Lung (tissue), 12 donors: ENCODE measurements around the gene PCDH9. TPM values are rescaled to one million over a fixed set of nuclear protein-coding genes. Genes with fewer than 3 reads are reported as not detected.

Experiments
- ATAC-seq: fragments of 200-7000 bp; cut with Tn5 transposase; one replicate; pipeline ENCODE4 v1.9.1; 2020; ENCODE audit warnings: moderate number of reproducible peaks; ENCODE audit not compliant: insufficient read depth, low FRiP score
- DNase-seq, 3 donors: peaks; one replicate each; pipeline ENCODE4 v3.0.0-alpha.2; 2013 to 2017
- H3K27ac ChIP-seq, 2 donors: one replicate each; pipeline ENCODE4 v1.5.1; 2013; ENCODE audit warnings: mild to moderate bottlenecking in 2 of 2, moderate library complexity in 2 of 2, control low read depth in 1 of 2, inconsistent platforms in 1 of 2, low read depth in 1 of 2, low read length in 1 of 2
- H3K27me3 ChIP-seq, 3 donors: one replicate each; pipeline ENCODE4 v1.5.1; 2013; ENCODE audit warnings: low read length in 2 of 3; ENCODE audit not compliant: control insufficient read depth in 3 of 3, insufficient read depth in 3 of 3
- H3K36me3 ChIP-seq, 4 donors: one replicate each; pipeline ENCODE4 v1.5.1; 2013; ENCODE audit warnings: low read length in 4 of 4, mild to moderate bottlenecking in 1 of 4, moderate library complexity in 1 of 4; ENCODE audit not compliant: control insufficient read depth in 4 of 4, insufficient read depth in 4 of 4
- H3K4me1 ChIP-seq, 5 donors: one replicate each; pipeline ENCODE4 v1.5.1; 2013; ENCODE audit warnings: low read length in 5 of 5, mild to moderate bottlenecking in 2 of 5, moderate library complexity in 1 of 5; ENCODE audit not compliant: control insufficient read depth in 5 of 5, insufficient read depth in 5 of 5
- H3K4me3 ChIP-seq: one replicate; pipeline ENCODE4 v1.5.1; 2013; ENCODE audit warnings: mild to moderate bottlenecking, control low read depth, moderate library complexity
- H3K9ac ChIP-seq, 2 donors: one replicate each; pipeline ENCODE4 v1.5.1; 2013; ENCODE audit warnings: low read length in 2 of 2, control low read depth in 1 of 2; ENCODE audit not compliant: insufficient read depth in 1 of 2
- H3K9me3 ChIP-seq, 4 donors: one replicate each; pipeline ENCODE4 v1.5.1; 2013; ENCODE audit warnings: low read length in 3 of 4, mild to moderate bottlenecking in 1 of 4, moderate library complexity in 1 of 4; ENCODE audit not compliant: control insufficient read depth in 4 of 4, insufficient read depth in 3 of 4
- WGBS, 2 donors: extraction: QIAGEN DNeasy Blood & Tissue Kit; methylation state at CpG; one replicate each; pipeline ENCODE4 v1.1.7; 2013; 5-methylcytosine and 5-hydroxymethylcytosine counted together
- polyA plus RNA-seq, 2 donors: library from polyadenylated mRNA; stranded (reverse); fragments of 200-250 nt; gene quantifications; one replicate each; pipeline ENCODE4 v1.2.1, GENCODE V29; 2013
- total RNA-seq, 2 donors: library from RNA; depleted of rRNA in 1 of 2; stranded (reverse); fragments of >200 nt in 1 of 2; gene quantifications; one replicate each; pipeline ENCODE4 v1.2.1, GENCODE V29; 2014 to 2021
- TF ChIP-seq, protein P1 (sequence below): IDR thresholded peaks from 2 replicates; pipeline ENCODE4 v1.5.1; 2012; ENCODE audit warnings: mild to moderate bottlenecking; ENCODE audit errors: control extremely low read depth, extremely low read depth
- donor health status: control.
- donor health status: control.
- donor health status: Bipolar disorder and iron deficiency.
- donor health status: healthy.
- donor health status: DM: yes; HTN: yes; CAD: no.

PCDH9 gene
- total and polyA plus RNA-seq, 4 donors = 0.68 to 22.2 (median 4.1) TPM

DNA sequence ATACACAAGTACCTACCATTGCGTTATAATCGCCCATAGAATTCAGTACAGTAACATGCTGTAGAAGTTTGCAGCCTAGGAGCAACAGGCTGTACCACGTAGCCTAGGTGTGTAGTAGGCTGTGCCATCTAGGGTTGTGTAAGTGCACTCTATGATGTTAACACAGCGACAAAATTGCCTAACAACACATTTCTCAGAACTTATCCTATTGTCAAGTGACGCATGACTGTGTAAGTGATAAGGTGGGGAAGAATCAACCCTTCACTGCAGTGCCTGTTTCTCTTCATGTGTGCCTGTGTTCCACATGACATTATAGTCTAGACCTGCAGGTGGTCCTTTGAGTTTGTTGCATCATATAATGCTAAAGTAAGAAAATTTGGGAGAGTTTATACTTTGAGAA is 94.0 kb downstream of the PCDH9 start:
- peak overlapping the region in 1 of 2 donors; percentile 3 for H3K27ac ChIP-seq
- H3K9me3 ChIP-seq = no peaks in the 10 kb centered on the region
- peaks cover 0 to 8% (median 0%) of the 10 kb centered on the region in 5 donors for H3K4me1 ChIP-seq
- TF ChIP-seq, protein P1, sequence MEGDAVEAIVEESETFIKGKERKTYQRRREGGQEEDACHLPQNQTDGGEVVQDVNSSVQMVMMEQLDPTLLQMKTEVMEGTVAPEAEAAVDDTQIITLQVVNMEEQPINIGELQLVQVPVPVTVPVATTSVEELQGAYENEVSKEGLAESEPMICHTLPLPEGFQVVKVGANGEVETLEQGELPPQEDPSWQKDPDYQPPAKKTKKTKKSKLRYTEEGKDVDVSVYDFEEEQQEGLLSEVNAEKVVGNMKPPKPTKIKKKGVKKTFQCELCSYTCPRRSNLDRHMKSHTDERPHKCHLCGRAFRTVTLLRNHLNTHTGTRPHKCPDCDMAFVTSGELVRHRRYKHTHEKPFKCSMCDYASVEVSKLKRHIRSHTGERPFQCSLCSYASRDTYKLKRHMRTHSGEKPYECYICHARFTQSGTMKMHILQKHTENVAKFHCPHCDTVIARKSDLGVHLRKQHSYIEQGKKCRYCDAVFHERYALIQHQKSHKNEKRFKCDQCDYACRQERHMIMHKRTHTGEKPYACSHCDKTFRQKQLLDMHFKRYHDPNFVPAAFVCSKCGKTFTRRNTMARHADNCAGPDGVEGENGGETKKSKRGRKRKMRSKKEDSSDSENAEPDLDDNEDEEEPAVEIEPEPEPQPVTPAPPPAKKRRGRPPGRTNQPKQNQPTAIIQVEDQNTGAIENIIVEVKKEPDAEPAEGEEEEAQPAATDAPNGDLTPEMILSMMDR = no peak
- no peak overlapping the region for H3K9ac ChIP-seq
- H3K4me3 ChIP-seq = no peak overlapping the region
- WGBS, 2 donors = 63 to 86% methylated on average over 5 of the region's 5 CpGs
- DNase-seq = no peak
- ATAC-seq = peak; percentile 38
- no peaks in the 10 kb centered on the region for H3K36me3 ChIP-seq
- H3K27me3 ChIP-seq = no peaks in the 10 kb centered on the region

DNA sequence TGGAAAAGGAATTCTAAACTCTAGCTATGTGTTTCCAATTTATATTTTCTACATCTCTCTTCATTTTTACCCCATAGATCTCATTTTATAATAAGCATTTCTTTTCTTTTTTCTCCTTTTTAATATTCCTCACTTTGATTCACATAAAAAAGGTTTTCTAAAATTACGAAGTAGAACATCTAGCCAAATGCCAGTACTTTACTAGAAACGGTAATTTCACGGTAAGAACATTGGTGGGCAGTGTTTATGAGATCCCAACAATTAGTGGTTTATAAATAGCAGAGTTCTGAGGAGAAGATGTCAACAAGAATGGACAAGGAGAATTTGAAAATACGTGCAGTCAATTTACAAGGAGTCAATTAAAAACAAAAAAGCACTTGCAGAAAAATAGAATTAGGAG is 94.8 kb downstream of the PCDH9 start:
- no peaks in the 10 kb centered on the region for H3K36me3 ChIP-seq
- DNase-seq (no peak), ATAC-seq (no peak)
- H3K4me3 ChIP-seq = no peak overlapping the region
- H3K9ac ChIP-seq = no peak overlapping the region
- H3K4me1 ChIP-seq = peaks cover 0 to 8% (median 0%) of the 10 kb centered on the region in 5 donors
- no peaks in the 10 kb centered on the region for H3K27me3 ChIP-seq
- H3K27ac ChIP-seq = peak overlapping the region in 1 of 2 donors; percentile 76
- no peaks in the 10 kb centered on the region for H3K9me3 ChIP-seq
- 80 to 87% methylated on average over 4 of the region's 4 CpGs for WGBS, 2 donors
- TF ChIP-seq, protein P1 = no peak

DNA sequence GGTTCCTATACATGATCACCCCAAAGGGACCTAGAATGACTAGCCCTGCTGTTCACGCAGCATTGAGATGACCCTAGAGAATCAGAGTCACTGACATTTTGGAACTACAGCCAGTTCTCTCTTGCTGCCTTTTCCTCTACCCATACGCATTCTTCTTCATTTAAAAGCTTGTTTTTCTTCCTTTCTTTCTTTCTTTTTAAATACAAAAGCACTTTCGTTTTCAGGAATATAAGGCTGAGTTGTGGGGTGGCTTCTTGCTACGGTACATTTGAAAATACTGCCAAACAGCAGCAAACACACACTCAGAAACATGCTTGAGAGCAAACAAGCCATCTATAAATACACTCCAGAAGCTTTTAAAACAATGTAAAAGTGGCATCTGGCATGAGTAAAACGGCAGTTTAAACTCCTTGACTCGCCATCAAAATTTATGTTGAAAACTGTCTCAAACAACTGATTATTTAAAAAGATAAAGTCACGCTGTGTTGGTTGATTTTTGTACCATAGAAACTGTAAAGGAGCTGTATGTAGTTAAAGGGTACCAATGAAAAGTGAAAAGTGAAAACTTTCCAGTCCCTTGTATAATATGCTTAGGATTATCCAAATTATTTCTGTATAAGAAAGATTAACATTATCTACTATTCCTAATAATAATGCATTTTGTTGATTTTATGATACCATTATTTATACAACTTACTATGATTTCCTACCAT is 95.6 kb downstream of the PCDH9 start:
- Histone ChIP-seq H3K4me1 (peaks cover 0 to 8% (median 0%) of the 10 kb centered on the region in 5 donors), H3K4me3 (no peak overlapping the region), H3K9ac (peak overlapping the region; percentile 21 to 88), H3K27ac (peak overlapping the region in 1 of 2 donors; percentile 86), H3K27me3 (no peaks in the 10 kb centered on the region), H3K9me3 (no peaks in the 10 kb centered on the region), H3K36me3 (no peaks in the 10 kb centered on the region)
- WGBS, 2 donors = 17 to 18% methylated on average over 7 of the region's 7 CpGs
- DNase-seq = peak in 2 of 3 donors; percentile 57 to 58
- TF ChIP-seq, protein P1 = no peak
- no peak for ATAC-seq
